Lower leg skin (tissue), 4 donors: ENCODE data around the gene NPY5R. TPM values are rescaled to one million over a fixed set of nuclear protein-coding genes. Genes with fewer than 3 reads are reported as not detected.

Source experiments
- DNase-seq, 2 donors: peaks; one replicate each; pipeline ENCODE4 v3.0.0-alpha.2; 2019; ENCODE audit warnings: low spot score in 2 of 2
- H3K4me3 ChIP-seq: fragments of 200-600 bp; sonication (generic); 2 replicates; pipeline ENCODE4 v1.5.1; 2017; ENCODE audit warnings: mild to moderate bottlenecking, low read depth; ENCODE audit not compliant: poor library complexity, severe bottlenecking
- CTCF ChIP-seq, 3 donors: fragments of 450-650 bp; IDR thresholded peaks; one replicate each; pipeline ENCODE4 v1.5.1; 2016; ENCODE audit warnings: antibody characterized with exemption in 3 of 3, mild to moderate bottlenecking in 3 of 3, moderate library complexity in 2 of 3
- POLR2A ChIP-seq, 2 donors: fragments of 450-650 bp; IDR thresholded peaks; one replicate each; pipeline ENCODE4 v1.6.1; 2016 to 2017; ENCODE audit warnings: antibody characterized with exemption in 2 of 2, mild to moderate bottlenecking in 1 of 2, moderate library complexity in 1 of 2
- WGBS, 2 donors: methylation state at CpG; one replicate each; pipeline ENCODE4 v1.1.5; 2018; 5-methylcytosine and 5-hydroxymethylcytosine counted together
- intact Hi-C: fragments of 100-400 bp; cut with DNase I; formaldehyde crosslinking; loops from one replicate; pipeline ENCODE4 v1.15.0; 2023; ENCODE audit warnings: low total_unique reads
- total RNA-seq, 4 donors: library from RNA; depleted of rRNA; stranded (reverse); fragments of >200 nt; gene quantifications; one replicate each; pipeline ENCODE4 v1.1.0, GENCODE V29; 2016

NPY5R gene
- 1 to 10 TPM in 1 of 4 donors, under 1 TPM in 2, not detected in 1; 0.80 to 1.4 (median 0.83) TPM for total RNA-seq

- peak within 1 kb of the TSS; percentile 24 for H3K4me3 ChIP-seq
- TF ChIP-seq POLR2A (IDR thresholded peaks at IDR 0.05) (no peak), CTCF (IDR thresholded peaks at IDR 0.05) (no peak)
- whole genome bisulfite sequencing, 2 donors: 0 to 2% methylated on average over 13 to 50 of the region's 55 CpGs
- intact Hi-C loops: no loop called here
- DNase-seq: no peak
These were observed at the start of gene NPY5R for GRCh38 chr4:163343604-163344146. NPY5R (plus strand) TSS chr4:163343892; CDS start chr4:163350274, 6,382 bp downstream.

GRCh38 chr4:163295138-163295537 is 48.6 kb upstream of the NPY5R start:
- H3K4me3 ChIP-seq: no peak overlapping the region
- no peak for DNase-seq
- intact Hi-C loops: no loop called here
- 72 to 80% methylated on average over 3 of the region's 3 CpGs for WGBS, 2 donors
- TF ChIP-seq POLR2A (IDR thresholded peaks at IDR 0.05) (no peak), CTCF (IDR thresholded peaks at IDR 0.05) (no peak)

GRCh38 chr4:163300445-163300844 is 43.2 kb upstream of the NPY5R start:
- TF ChIP-seq POLR2A (IDR thresholded peaks at IDR 0.05) (no peak), CTCF (IDR thresholded peaks at IDR 0.05) (no peak)
- 74 to 79% methylated on average over 3 of the region's 3 CpGs for WGBS, 2 donors
- no peak overlapping the region for H3K4me3 ChIP-seq
- intact Hi-C loops: no loop called here
- DNase-seq: no peak

- intact Hi-C loops: no loop called here
- no peak for TF ChIP-seq POLR2A (IDR thresholded peaks at IDR 0.05)
- no peak for TF ChIP-seq CTCF (IDR thresholded peaks at IDR 0.05)
- no peak for DNase-seq
- WGBS, 2 donors: 84 to 93% methylated on average over 2 of the region's 2 CpGs
- H3K4me3 ChIP-seq: no peak overlapping the region
These were observed 40.6 kb upstream of the NPY5R start for GRCh38 chr4:163303069-163303468.

GRCh38 chr4:163309466-163309865 is 34.2 kb upstream of the NPY5R start:
- no peak overlapping the region for H3K4me3 ChIP-seq
- WGBS, 2 donors: 63% methylated on average over 1 of the region's 1 CpG
- no peak for TF ChIP-seq CTCF (IDR thresholded peaks at IDR 0.05)
- no peak for TF ChIP-seq POLR2A (IDR thresholded peaks at IDR 0.05)
- no peak for DNase-seq
- intact Hi-C loops: no loop called here

- no peak for DNase-seq
- intact Hi-C loops: no loop called here
- 0% methylated on average over 1 of the region's 1 CpG for WGBS, 2 donors
- no peak for TF ChIP-seq POLR2A (IDR thresholded peaks at IDR 0.05)
- no peak for TF ChIP-seq CTCF (IDR thresholded peaks at IDR 0.05)
- H3K4me3 ChIP-seq: no peak overlapping the region
These were observed 26.6 kb upstream of the NPY5R start for GRCh38 chr4:163317110-163317509.
